Liver (tissue), 9 donors: ENCODE data around the gene EIF2B2. TPM values are rescaled to one million over a fixed set of nuclear protein-coding genes. Genes with fewer than 3 reads are reported as not detected.

Source experiments
- DNase-seq: peaks from one replicate; pipeline ENCODE4 v3.0.0-alpha.2; 2017; ENCODE audit warnings: low spot score
- H3K27ac ChIP-seq, 2 donors: one replicate each; pipeline ENCODE4 v1.7.0; 2013; ENCODE audit warnings: inconsistent platforms in 2 of 2, low read length in 2 of 2, control low read depth in 1 of 2, low read depth in 1 of 2, mild to moderate bottlenecking in 1 of 2
- H3K27me3 ChIP-seq, 4 donors: one replicate each; pipeline versions ENCODE4 v1.6.1 to v1.7.0; 2013; ENCODE audit warnings: low read length in 3 of 4, inconsistent platforms in 1 of 4, mild to moderate bottlenecking in 1 of 4, moderate library complexity in 1 of 4; ENCODE audit not compliant: control insufficient read depth in 4 of 4, insufficient read depth in 4 of 4
- H3K36me3 ChIP-seq, 4 donors: one replicate each; pipeline versions ENCODE4 v1.6.1 to v1.7.0; 2013; ENCODE audit warnings: low read length in 3 of 4, mild to moderate bottlenecking in 3 of 4, low read depth in 1 of 4, moderate library complexity in 1 of 4; ENCODE audit not compliant: control insufficient read depth in 4 of 4, insufficient read depth in 3 of 4
- H3K4me1 ChIP-seq, 4 donors: one replicate each; pipeline versions ENCODE4 v1.6.1 to v1.7.0; 2013; ENCODE audit warnings: low read length in 3 of 4, mild to moderate bottlenecking in 3 of 4, moderate library complexity in 1 of 4; ENCODE audit not compliant: control insufficient read depth in 4 of 4, insufficient read depth in 4 of 4
- H3K4me3 ChIP-seq, 3 donors: one replicate each; pipeline versions ENCODE4 v1.6.1 to v1.7.0; 2013; ENCODE audit warnings: low read length in 3 of 3, control low read depth in 1 of 3, low read depth in 1 of 3, mild to moderate bottlenecking in 1 of 3
- H3K9ac ChIP-seq, 2 donors: one replicate each; pipeline ENCODE4 v1.7.0; 2013; ENCODE audit warnings: low read length in 2 of 2, mild to moderate bottlenecking in 2 of 2, moderate library complexity in 2 of 2, control low read depth in 1 of 2, low read depth in 1 of 2
- H3K9me3 ChIP-seq, 4 donors: one replicate each; pipeline versions ENCODE4 v1.6.1 to v1.7.0; 2013; ENCODE audit warnings: low read length in 3 of 4; ENCODE audit not compliant: control insufficient read depth in 4 of 4
- ATF3 ChIP-seq: IDR thresholded peaks from 2 replicates; pipeline ENCODE4 v1.6.1; 2016; ENCODE audit warnings: antibody characterized with exemption
- CTCF ChIP-seq: fragments of 150-350 bp; IDR thresholded peaks from 2 replicates; pipeline ENCODE4 v1.5.1; 2017; ENCODE audit warnings: improper control_type of control experiment, low read depth, low read length; ENCODE audit not compliant: missing input control
- EGR1 ChIP-seq, 2 donors: IDR thresholded peaks; 2 replicates each; pipeline ENCODE4 v1.6.1; 2016 to 2018; ENCODE audit warnings: antibody characterized with exemption in 2 of 2, low read depth in 2 of 2
- FOXA1 ChIP-seq: IDR thresholded peaks from 2 replicates; pipeline ENCODE4 v1.6.1; 2016; ENCODE audit warnings: antibody characterized with exemption
- FOXA2 ChIP-seq: IDR thresholded peaks from 2 replicates; pipeline ENCODE4 v1.6.1; 2016; ENCODE audit warnings: antibody characterized with exemption
- GABPA ChIP-seq, 2 donors: IDR thresholded peaks in 1 of 2; conservative IDR thresholded peaks in 1 of 2; 2 replicates each; pipeline ENCODE4 v1.6.1; 2016; ENCODE audit warnings: antibody characterized with exemption in 2 of 2, mild to moderate bottlenecking in 1 of 2, moderate library complexity in 1 of 2
- HNF4A ChIP-seq, 2 donors: conservative IDR thresholded peaks; 2 replicates each; pipeline ENCODE4 v1.6.1; 2016; ENCODE audit warnings: antibody characterized with exemption in 2 of 2, mild to moderate bottlenecking in 2 of 2
- HNF4G ChIP-seq: IDR thresholded peaks from 2 replicates; pipeline ENCODE4 v1.6.1; 2016; ENCODE audit warnings: antibody characterized with exemption
- JUND ChIP-seq, 2 donors: IDR thresholded peaks; 2 replicates each; pipeline ENCODE4 v1.6.1; 2016; ENCODE audit warnings: antibody characterized with exemption in 2 of 2
- MAX ChIP-seq: IDR thresholded peaks from 2 replicates; pipeline ENCODE4 v1.6.1; 2016; ENCODE audit warnings: antibody characterized with exemption
- NR2F2 ChIP-seq: IDR thresholded peaks from 2 replicates; pipeline ENCODE4 v1.6.1; 2016; ENCODE audit warnings: antibody characterized with exemption
- RAD21 ChIP-seq, 2 donors: IDR thresholded peaks; 2 replicates each; pipeline ENCODE4 v1.6.1; 2016; ENCODE audit warnings: antibody characterized with exemption in 2 of 2, mild to moderate bottlenecking in 2 of 2
- RXRA ChIP-seq, 2 donors: IDR thresholded peaks; 2 replicates each; pipeline ENCODE4 v1.6.1; 2017 to 2018; ENCODE audit warnings: antibody characterized with exemption in 2 of 2, mild to moderate bottlenecking in 1 of 2
- SP1 ChIP-seq: IDR thresholded peaks from 2 replicates; pipeline ENCODE4 v1.6.1; 2018; ENCODE audit warnings: antibody characterized with exemption, mild to moderate bottlenecking
- TAF1 ChIP-seq: conservative IDR thresholded peaks from 2 replicates; pipeline ENCODE4 v1.6.1; 2016; ENCODE audit warnings: antibody characterized with exemption, mild to moderate bottlenecking
- YY1 ChIP-seq: IDR thresholded peaks from 2 replicates; pipeline ENCODE4 v1.6.1; 2016; ENCODE audit warnings: antibody characterized with exemption, mild to moderate bottlenecking
- WGBS: extraction: QIAGEN DNeasy Blood & Tissue Kit; methylation state at CpG from one replicate; pipeline ENCODE4 v1.1.7; 2013; 5-methylcytosine and 5-hydroxymethylcytosine counted together
- polyA plus RNA-seq, 2 donors: library from polyadenylated mRNA; stranded (reverse) in 1 of 2; unstranded in 1 of 2; fragments of 200-250 nt in 1 of 2; fragments of >200 nt in 1 of 2; fragmentation: Nextera tagmentation in 1 of 2; extraction: Ambion mirVana in 1 of 2; gene quantifications; one replicate each; pipeline versions ENCODE4 v1.2.1 to v1.2.3, GENCODE V29; 2013 to 2015
- total RNA-seq, 2 donors: library from RNA; depleted of rRNA; stranded (reverse); fragments of >200 nt; gene quantifications; one replicate each; pipeline ENCODE4 v1.2.3, GENCODE V29; 2014
- TF ChIP-seq, protein P1 (sequence below): IDR thresholded peaks from 2 replicates; pipeline ENCODE4 v1.6.1; 2016; ENCODE audit warnings: antibody characterized with exemption
- TF ChIP-seq, protein P2 (sequence below): IDR thresholded peaks from 2 replicates; pipeline ENCODE4 v1.6.1; 2016; ENCODE audit warnings: antibody characterized with exemption, mild to moderate bottlenecking
- donor health status: healthy.
- donor health status: healthy.
- donor health status: healthy.
- donor health status: healthy.
- donor health status: healthy.

Gene EIF2B2
- total and polyA plus RNA-seq, 4 donors, result 16.2 to 23.6 (median 20.2) TPM

- Histone ChIP-seq H3K4me1 (no peaks in the 10 kb centered on the region), H3K9ac (no peak overlapping the region), H3K27ac (no peak overlapping the region), H3K4me3 (no peak overlapping the region), H3K27me3 (no peaks in the 10 kb centered on the region), H3K36me3 (peaks cover 9 to 65% (median 36%) of the 10 kb centered on the region in 4 donors), H3K9me3 (no peaks in the 10 kb centered on the region)
- TF ChIP-seq ATF3 (no peak), HNF4G (no peak), RAD21 (IDR thresholded peaks at IDR 0.05) (no peak), NR2F2 (no peak), JUND (IDR thresholded peaks at IDR 0.05) (no peak), RXRA (IDR thresholded peaks at IDR 0.05) (no peak), MAX (no peak), SP1 (no peak), YY1 (no peak), TAF1 (no peak), EGR1 (IDR thresholded peaks at IDR 0.05; ENCODE audit: low read depth in 2 of 2) (no peak), GABPA (IDR thresholded peaks at IDR 0.05 in 1 of 2, conservative IDR thresholded peaks at IDR 0.05 in 1 of 2) (no peak), FOXA1 (no peak), HNF4A (conservative IDR thresholded peaks at IDR 0.05) (no peak), FOXA2 (no peak), CTCF (no peak)
- TF ChIP-seq, protein P1, sequence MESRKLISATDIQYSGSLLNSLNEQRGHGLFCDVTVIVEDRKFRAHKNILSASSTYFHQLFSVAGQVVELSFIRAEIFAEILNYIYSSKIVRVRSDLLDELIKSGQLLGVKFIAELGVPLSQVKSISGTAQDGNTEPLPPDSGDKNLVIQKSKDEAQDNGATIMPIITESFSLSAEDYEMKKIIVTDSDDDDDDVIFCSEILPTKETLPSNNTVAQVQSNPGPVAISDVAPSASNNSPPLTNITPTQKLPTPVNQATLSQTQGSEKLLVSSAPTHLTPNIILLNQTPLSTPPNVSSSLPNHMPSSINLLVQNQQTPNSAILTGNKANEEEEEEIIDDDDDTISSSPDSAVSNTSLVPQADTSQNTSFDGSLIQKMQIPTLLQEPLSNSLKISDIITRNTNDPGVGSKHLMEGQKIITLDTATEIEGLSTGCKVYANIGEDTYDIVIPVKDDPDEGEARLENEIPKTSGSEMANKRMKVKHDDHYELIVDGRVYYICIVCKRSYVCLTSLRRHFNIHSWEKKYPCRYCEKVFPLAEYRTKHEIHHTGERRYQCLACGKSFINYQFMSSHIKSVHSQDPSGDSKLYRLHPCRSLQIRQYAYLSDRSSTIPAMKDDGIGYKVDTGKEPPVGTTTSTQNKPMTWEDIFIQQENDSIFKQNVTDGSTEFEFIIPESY, result no peak
- TF ChIP-seq, protein P2, sequence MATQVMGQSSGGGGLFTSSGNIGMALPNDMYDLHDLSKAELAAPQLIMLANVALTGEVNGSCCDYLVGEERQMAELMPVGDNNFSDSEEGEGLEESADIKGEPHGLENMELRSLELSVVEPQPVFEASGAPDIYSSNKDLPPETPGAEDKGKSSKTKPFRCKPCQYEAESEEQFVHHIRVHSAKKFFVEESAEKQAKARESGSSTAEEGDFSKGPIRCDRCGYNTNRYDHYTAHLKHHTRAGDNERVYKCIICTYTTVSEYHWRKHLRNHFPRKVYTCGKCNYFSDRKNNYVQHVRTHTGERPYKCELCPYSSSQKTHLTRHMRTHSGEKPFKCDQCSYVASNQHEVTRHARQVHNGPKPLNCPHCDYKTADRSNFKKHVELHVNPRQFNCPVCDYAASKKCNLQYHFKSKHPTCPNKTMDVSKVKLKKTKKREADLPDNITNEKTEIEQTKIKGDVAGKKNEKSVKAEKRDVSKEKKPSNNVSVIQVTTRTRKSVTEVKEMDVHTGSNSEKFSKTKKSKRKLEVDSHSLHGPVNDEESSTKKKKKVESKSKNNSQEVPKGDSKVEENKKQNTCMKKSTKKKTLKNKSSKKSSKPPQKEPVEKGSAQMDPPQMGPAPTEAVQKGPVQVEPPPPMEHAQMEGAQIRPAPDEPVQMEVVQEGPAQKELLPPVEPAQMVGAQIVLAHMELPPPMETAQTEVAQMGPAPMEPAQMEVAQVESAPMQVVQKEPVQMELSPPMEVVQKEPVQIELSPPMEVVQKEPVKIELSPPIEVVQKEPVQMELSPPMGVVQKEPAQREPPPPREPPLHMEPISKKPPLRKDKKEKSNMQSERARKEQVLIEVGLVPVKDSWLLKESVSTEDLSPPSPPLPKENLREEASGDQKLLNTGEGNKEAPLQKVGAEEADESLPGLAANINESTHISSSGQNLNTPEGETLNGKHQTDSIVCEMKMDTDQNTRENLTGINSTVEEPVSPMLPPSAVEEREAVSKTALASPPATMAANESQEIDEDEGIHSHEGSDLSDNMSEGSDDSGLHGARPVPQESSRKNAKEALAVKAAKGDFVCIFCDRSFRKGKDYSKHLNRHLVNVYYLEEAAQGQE, result no peak
- 94% methylated on average over 3 of the region's 3 CpGs for WGBS
- no peak for DNase-seq
These were observed 14.1 kb downstream of the EIF2B2 start for GRCh38 chr14:75016815-75017214.
